ENCODE results near the gene EMILIN2.

The EMILIN2 gene

GRCh38 chr18:2917259-2918047, 70.6 kb downstream of the EMILIN2 start:
- no peak for DNase-seq

- no peak for DNase-seq
Observed at GRCh38 chr18:2918761-2919550, 72.2 kb downstream of the EMILIN2 start.

DNA sequence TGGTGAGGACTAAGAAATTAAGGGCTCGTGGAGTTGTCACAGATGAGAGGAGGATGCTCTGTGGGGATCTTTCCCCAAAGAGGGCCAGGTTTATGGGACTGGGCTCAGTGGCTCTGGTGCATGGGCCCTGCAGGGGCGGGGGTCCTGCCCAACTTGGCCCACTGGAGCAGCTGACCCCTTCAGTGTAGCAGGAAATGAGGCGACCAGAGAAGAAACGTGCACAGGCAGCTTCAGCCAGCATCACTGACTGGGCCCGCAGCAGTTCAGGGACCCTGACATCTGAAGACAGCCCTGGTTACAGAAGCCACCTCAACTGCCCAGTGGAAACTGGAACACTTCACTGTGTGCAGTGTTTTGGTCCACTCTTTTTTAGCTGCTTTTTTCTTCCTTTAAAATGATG, 72.8 kb downstream of the EMILIN2 start:
- no peak for DNase-seq

- no peak for DNase-seq
Observed at GRCh38 chr18:2920027-2920426, 73.2 kb downstream of the EMILIN2 start.

- DNase-seq: no peak
Observed at GRCh38 chr18:2920546-2921343, 73.9 kb downstream of the EMILIN2 start.

DNA sequence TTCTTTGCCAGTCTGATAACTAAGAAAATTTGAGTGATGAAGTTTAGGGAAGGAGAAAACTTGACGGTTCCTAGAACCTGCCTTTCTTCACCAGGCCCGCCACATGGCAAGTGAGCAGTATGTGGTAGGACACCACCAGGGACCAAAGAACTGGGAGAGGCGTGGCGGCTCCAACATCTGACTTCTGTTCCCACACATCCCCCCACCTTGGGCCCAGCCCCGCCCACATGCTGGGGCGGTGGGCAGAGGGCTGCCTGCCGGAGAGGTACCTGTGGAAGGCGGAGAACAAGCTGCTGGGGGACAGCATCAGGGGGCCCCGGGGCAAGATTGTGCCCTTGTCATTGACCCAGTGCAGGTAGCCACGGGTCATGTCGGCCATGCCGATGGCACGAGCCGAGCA, 75.0 kb downstream of the EMILIN2 start:
- DNase-seq: no peak

GRCh38 chr18:2923464-2923863, 76.7 kb downstream of the EMILIN2 start:
- DNase-seq: no peak

- DNase-seq: no peak
Observed at GRCh38 chr18:2924920-2925319, 78.1 kb downstream of the EMILIN2 start.

DNA sequence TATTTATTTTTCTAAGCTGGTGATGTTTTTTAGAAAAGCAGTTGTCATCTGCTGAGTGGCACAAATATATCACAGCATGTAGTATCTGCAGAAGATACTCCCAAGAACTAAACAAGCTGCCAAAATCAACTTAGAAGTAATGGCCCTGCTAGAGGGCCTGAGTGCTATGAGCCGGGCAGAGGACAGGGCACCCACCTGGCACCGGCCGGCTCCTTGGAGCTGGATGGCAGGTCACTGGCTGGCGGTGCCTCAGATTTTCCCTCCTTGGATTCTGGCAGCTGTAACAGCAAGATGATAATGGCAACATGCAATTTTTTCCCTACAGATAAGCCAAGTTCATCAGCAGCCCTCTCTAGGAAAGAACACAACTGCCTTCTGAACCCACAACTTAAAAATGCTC, 79.7 kb downstream of the EMILIN2 start:
- no peak for DNase-seq

- no peak for DNase-seq
Observed at GRCh38 chr18:2927745-2928144, 80.9 kb downstream of the EMILIN2 start.

GRCh38 chr18:2932247-2933181, 85.7 kb downstream of the EMILIN2 start:
- peak; percentile 19 for DNase-seq

- DNase-seq: no peak
Observed at GRCh38 chr18:2933995-2934394, 87.2 kb downstream of the EMILIN2 start.

DNA sequence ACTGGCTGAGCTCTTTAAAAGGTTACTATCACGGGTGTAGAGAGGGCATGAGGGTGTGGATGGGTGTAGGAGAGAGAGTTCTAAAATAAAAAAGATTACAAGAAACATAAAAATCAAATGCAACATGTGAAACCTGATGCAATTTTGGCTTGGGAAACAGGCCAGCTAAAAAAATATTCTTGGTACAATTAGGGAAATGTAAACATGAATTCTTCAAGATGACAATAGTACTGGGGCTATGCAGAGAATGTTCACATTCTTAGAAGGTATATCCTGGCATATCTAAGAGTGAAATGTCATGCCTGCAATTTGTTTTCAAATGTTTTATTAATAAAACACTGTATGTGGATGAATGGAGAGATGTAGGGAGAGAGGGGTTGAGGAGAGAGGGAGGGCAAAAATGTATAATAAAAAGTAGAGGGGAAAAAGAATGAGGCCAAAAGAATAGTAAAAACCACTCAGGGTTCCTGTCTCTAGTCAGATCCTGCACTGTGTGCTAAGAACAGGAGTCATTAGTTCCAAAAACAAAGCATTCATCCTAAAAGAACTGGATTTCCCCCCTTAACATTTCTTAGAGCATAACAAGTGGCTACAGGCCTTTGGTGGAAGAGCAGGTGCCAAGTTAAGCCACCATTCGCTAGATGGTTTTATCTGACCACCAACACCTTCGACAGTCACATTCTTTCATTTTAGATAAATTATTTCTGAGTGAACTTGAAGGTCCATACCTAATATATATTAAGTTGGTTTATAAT, 88.8 kb downstream of the EMILIN2 start:
- DNase-seq: no peak

GRCh38 chr18:2939317-2939716, 92.5 kb downstream of the EMILIN2 start:
- DNase-seq: no peak

GRCh38 chr18:2948038-2948437, 101.2 kb downstream of the EMILIN2 start:
- no peak for DNase-seq

GRCh38 chr18:2952605-2953004, 105.8 kb downstream of the EMILIN2 start:
- no peak for DNase-seq

DNA sequence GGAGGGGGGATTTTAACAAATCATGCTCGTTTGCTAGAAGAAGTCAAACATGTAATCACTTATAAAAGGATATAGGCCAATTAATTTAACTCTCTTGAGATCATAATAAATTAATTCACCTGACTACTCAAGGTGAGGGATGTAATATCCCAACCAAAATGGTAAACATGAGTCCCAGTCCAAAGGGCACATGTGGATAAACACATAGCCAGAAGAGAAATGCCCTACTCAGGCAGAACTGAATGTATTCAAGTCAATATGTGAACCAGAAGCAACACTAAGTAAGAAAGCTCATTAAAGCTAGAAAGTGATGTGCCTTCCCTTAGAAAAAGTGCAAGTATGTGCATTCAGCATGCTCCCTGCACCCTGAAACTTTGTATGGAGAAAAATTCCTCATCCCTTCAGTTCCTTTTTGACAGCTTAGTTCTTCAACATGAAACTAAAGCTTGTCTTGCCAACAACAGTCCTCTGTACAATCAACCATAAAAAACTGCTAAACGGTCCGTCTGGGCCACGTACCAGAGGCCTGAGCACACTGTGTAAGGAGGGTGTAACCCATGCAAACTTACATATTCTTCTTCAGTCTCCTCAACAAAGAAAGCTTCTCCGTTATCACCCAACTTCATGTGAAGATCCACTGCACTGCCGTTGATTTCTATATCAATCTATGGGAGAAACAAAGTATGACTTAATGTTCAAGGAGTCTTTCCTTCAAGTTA, 107.3 kb downstream of the EMILIN2 start:
- DNase-seq: no peak

- DNase-seq: no peak
Observed at GRCh38 chr18:2954869-2955645, 108.3 kb downstream of the EMILIN2 start.

GRCh38 chr18:2956056-2956455, 109.2 kb downstream of the EMILIN2 start:
- no peak for DNase-seq

GRCh38 chr18:2958819-2959298, 112.1 kb downstream of the EMILIN2 start:
- DNase-seq: no peak

Data from NCI-H748 treated with DMSO at 0.1 percent for 48 hours (cell line).